ENCODE measurements around the gene GALNT7.
"Not testable (repeated sequence)": the region's sequence is repeated elsewhere in the genome, so short reads cannot be mapped to it uniquely, and the experiment has no call there.

GALNT7 gene

DNA sequence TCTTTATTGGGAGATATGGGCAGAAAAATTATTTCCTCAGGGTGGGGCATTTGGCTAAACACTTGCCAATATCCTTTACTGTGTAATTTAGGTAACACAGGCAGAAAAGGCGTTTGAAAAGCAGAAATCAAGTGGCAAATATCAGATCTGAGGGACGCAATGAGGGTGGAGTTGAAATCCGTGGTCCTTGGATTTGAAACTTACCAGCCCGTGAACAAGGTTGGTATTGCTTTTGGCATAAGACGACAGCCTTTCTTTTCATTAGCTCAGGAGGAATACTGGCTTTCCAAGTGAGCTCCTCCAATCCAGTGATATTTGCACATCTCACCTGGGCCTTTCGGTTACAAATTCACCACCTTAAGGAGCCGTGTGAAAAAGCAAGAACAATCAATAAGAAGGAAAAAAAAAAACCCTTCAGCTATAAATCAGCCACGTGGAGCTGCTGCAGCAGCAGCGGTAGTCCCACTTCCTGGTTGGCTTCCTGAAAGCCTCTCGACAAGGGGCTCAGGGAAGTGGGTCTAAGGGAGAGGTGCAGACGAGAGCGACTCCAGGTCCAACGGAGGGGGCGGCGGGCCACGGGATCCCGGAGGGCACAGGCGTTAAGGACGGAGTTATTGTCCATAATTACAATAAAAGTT lies 734 bp upstream of the GALNT7 start:
- DNase-seq, result peak; percentile 11

GRCh38 chr4:173169178-173169427 lies 492 bp downstream of the GALNT7 start:
- no peak for DNase-seq

DNA sequence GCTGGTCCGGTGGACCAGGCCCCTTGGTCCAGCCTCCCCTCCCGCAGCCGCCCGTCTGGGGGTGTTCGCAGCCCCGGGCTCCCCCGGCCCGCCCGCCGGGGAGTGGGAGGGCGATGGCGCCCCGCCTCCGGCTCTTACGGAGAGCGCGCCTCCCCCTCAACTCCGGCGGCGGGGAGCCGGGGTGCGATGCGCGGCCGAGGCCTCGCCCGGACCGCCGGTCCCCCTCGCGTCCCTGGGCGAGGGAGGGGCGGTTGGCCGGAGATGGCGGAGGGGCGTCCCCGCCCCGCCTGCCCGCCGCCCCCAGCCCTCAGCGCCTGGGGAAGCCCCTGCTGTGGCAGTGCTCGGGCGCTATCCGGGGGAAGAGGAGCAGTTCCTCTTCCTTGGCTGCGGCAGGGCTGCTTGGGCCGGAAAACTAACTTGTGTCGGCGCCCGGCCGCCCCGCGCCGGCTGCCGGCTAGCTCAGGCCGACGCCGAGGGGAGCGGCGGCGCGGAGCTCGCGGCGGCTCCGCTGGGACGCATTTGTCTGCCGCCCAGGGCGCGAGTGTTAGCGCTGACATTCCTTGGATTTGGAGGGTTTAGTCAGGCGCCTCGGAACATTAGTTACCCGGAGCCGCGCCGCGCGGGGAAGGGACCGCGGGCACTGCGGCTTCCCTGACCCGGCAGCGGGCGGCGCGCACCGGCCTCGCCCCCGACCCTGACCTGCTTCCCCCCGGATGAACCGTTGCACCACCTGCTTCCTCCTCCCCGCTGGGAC lies 994 bp downstream of the GALNT7 start:
- peak; percentile 74 for DNase-seq

DNA sequence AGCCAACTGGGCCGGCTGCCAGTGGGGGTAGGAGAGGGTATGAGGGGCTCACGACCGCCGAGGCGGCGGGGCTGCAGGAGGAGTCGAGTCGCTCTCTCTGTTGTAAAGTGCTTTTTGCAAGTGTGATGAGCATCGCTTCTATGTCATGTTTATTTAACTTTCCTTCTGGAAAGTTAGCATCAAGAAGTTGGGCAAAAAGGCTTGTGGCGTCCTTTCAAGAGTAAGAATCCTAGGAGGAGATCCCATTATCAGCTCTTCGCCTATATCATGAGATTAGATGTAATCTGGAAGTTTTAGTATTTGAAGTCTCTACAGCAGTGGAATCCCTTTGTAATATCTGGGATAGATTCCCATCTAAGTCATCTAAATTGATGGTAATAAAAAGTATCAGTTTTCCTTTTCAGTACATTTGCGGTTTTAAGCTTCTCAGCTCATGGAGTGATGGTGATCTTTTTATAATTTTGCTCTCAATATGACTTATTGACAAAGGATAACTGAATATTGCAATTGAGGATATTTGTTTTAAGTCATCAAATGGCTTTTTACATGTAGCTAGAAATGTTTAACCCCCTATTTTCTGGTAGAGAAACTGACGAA lies 1.7 kb downstream of the GALNT7 start:
- DNase-seq, result no peak

GRCh38 chr4:173171098-173171497 lies 2.5 kb downstream of the GALNT7 start:
- DNase-seq, result no peak

- no peak for DNase-seq
Measured at GRCh38 chr4:173171987-173172386, 3.4 kb downstream of the GALNT7 start.

GRCh38 chr4:173174184-173174583 lies 5.6 kb downstream of the GALNT7 start:
- no peak for DNase-seq

DNA sequence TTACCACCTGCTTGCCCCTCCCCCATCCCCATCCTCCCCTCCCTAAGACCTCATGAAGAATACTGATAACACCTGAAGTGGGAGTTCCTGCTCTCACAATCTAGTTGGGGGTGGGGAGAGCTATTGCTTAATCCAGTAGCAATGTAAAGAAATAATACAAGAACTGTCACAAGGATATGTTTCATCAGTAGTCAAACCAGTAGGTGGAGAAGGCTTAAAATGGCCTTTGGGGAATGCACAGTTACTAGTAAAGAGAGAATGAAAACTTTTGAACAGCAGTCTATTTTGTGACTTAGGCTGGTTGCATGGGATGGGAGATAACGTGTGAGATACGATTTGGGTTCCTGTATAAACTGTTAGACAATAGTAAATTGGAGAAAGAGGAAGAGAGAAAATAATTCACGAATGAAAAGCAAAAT lies 6.0 kb downstream of the GALNT7 start:
- DNase-seq, result no peak

DNA sequence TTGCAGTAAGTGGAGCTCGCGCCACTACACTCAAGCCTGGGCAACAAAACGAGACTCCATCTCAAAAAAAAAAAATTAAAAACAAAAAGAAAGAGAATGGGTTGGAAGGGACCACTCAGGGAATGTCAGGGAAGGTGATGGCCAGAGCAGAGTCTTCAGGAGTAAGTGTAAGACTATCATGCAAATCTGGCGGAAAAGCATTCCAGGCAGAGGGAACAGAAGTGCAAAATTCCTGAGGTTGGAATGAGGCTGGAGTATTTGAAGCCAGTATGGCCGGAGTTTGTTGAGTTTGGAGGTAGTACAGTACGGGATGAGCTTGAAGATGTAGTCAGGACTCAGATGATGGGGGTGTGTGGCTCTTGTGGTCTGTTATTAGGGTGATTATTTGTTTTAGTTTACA lies 7.4 kb downstream of the GALNT7 start:
- no peak for DNase-seq

- DNase-seq, result no peak
Measured at GRCh38 chr4:173177232-173177631, 8.6 kb downstream of the GALNT7 start.

DNA sequence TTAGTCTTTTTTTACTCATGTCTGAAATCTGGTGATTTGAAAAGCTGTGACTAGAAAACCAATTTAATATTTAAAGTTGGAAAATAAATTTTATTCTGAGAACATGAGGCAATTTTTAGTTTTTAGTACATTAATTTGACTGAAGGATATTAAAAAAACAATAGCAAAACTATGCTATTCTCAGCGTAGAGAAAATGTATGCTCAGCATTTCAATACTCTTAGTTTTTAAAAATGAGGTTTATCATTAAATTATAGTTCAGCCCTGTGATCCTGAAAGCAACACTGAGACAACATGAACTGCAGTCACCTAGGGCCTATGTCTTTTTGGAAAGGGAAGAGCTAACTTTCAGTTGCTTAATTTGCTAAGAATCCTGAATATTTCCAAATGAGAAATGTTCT lies 9.5 kb downstream of the GALNT7 start:
- DNase-seq, result no peak

DNA sequence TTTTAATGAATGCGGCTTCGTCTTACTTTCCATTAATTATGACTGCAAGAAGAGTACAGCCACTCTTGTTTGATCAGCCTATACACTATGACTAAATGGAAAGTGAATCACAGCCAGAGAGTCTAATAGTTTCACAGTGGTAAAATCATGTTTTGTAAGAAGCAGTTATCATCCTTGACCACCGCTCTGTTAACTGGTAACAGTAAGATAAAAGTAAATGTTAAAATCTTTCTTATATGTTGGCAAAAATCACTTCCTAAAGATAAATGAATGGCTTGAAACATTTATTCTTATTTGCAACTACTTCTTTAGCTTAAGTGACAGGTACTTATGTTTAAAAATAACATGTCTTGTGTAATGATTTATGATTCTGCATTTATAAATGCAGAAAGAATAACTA lies 13.2 kb downstream of the GALNT7 start:
- no peak for DNase-seq

DNA sequence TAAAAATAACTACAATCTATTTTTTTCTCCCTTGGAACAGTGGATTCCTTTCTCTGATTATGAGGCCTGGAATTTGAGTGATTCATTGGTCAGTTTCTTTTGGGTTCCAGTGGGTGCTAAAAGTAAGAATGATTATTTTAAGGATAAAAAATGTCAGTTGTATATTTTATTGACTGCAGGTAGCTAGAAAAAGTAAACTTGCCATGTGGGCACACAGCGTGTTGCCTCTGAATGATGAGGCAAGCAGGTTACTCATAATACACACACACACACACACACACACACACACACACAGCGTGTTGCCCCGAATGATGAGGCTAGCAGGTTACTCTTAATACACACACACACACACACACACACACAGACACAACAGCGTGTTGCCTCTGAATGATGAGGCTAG lies 13.8 kb downstream of the GALNT7 start:
- no peak for DNase-seq

GRCh38 chr4:173183659-173184247 lies 15.1 kb downstream of the GALNT7 start:
- DNase-seq, result not testable (repeated sequence)

GRCh38 chr4:173185847-173186510 lies 17.4 kb downstream of the GALNT7 start:
- DNase-seq, result no peak

DNA sequence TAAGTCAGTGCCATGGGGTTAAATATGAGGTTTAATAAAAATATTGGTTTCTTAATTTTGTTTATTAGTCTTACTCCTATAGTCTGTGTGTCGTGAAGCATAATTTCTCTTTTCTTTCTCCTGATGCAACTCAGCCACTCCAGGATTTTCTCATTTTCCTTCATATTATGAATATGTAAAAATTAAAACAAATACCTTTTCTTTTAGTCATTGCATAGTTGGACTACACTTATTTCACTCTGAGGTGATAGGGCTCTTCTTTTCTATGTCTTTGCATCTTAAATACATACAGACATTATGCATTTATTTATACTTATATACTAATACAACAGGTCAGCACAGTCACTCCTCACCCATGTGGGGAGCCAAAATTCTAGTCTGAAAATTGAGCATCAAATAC lies 19.1 kb downstream of the GALNT7 start:
- DNase-seq, result no peak

GRCh38 chr4:173188648-173189047 lies 20.0 kb downstream of the GALNT7 start:
- DNase-seq, result no peak

DNA sequence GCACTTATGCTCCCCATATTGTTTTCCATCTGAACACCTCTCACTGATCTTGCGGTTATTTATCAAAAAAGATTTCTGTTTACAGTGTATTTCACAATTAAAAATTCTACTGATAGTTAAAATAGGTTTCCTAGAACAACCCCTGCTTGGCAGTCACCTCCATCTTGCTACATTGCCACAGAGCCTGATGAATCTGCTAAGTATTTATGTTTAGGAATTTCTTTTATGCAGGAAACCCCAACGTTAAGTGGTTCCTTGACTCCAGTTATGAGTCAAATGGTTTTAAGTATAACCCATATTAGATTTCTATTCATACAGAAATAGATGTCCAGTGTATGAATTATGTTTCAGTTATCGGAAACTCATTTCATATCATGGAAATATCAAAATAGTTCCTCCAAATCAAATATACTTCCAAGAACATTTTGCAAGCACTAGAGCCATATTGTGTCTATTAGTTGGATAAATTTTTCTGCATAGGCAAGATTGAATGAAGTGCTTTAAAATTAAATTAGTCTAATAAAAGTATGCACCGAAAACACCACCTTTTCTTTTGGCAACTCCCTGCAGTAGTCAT lies 20.6 kb downstream of the GALNT7 start:
- no peak for DNase-seq

DNA sequence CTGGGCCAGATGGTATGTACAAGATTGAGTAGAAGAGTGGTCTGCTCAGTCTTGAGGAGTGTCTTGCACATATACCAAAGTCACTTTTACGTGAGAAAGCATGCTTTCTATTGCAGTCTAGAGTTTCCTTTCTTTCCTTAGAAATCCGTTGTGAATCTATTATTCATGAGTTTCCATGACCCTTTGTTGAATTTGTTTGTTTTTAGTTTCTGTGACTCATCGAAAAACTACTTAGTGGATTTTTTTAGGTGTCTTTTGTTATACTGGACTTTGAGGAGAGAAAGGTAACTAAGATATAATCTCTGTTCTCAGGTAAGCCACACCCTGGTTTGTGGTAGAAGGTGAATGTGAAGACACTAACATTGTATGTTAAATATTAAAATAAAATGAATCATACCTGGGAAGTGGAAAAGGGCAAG lies 23.0 kb downstream of the GALNT7 start:
- no peak for DNase-seq

DNA sequence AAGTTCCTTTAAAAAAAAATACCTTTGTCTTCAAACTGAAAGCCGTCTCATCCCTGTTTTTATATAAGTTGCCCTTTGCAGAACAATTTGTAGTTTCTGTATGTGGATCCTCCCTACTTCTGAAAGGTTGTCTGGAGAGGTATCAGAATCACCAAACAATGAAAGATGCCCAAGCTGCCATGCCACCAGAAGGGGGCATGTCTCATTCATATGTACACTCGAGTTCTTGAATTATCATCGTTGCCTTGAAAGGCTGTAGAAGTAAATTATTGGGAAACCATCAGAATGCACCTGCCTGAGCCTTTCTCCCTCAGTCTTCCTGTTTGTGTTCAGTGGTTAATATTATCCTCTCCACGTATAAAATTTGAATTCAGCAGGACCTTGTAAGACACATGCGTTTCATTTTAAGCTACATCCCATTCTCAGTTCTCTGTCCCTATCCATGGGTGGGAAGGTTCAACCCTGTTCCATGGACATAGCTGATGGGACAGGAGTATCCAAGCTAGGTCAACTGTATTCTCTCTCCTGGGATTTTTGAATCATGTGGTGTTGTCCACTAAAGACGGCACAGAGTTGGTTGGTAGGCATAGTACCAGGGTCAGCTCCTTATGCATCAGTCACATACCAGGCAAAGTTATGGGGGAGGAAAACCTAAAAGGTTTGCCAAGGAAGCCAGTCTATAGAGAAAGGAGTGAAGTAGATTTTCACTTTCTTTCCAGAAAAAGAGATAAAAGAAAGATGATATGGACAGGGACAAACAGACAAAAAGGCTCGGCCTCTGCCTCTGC lies 24.0 kb downstream of the GALNT7 start:
- no peak for DNase-seq

DNA sequence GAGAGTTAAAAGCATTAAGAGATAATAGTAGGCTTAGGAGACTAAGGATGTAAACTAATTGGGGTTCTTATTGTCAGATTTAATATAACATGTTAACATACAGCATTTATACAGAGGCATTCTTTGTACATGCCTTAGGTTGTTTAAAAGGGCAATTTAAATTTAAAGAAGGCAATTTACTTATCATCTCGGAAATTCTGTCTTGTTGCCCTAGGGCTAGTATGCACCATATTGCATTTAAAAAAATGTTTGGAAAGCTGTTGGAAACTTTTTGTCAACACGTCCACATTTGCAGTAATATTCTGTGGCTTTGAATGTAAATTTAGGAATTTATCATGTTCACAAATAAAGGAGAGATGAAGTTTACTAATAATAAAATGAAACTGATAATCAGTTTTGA lies 25.5 kb downstream of the GALNT7 start:
- no peak for DNase-seq

GRCh38 chr4:173195109-173195508 lies 26.5 kb downstream of the GALNT7 start:
- DNase-seq, result no peak

DNA sequence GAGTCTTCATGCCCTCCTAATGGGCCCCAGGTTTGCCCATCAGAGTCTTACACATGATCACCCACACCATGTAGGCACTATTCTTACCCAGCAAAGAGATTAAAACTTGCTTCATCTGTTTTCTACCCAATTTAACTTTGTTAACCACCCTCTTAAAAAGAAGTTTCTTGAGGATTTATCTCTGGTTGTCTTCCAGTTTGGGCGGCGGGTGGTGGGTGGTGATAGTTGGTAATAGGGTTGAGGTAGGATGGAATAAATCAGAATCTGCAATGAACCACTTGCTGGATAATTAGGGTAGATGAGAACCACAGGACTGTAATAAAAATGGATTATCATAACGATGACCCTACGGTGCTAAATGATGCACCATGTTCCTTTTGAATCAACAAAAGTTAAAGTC lies 30.9 kb downstream of the GALNT7 start:
- no peak for DNase-seq

All from CD4-positive, alpha-beta T cell treated with Interferon gamma for 1 hour (primary cell).